GM19455 (cell line): Measurements from ENCODE around the gene TFEB.

Source experiments
- ATAC-seq: cut with Tn5 transposase; IDR thresholded peaks from one replicate; pipeline ENCODE4 v1.9.1; 2021; ENCODE audit not compliant: unreplicated experiment

Gene TFEB

GRCh38 chr6:41740366-41741162, 5.2 kb upstream of the TFEB start:
- no peak for ATAC-seq

- ATAC-seq = no peak
Observed at GRCh38 chr6:41739041-41739440, 3.6 kb upstream of the TFEB start.

GRCh38 chr6:41737591-41738130, 2.3 kb upstream of the TFEB start:
- no peak for ATAC-seq

GRCh38 chr6:41736800-41737555, 1.6 kb upstream of the TFEB start:
- ATAC-seq = no peak

DNA sequence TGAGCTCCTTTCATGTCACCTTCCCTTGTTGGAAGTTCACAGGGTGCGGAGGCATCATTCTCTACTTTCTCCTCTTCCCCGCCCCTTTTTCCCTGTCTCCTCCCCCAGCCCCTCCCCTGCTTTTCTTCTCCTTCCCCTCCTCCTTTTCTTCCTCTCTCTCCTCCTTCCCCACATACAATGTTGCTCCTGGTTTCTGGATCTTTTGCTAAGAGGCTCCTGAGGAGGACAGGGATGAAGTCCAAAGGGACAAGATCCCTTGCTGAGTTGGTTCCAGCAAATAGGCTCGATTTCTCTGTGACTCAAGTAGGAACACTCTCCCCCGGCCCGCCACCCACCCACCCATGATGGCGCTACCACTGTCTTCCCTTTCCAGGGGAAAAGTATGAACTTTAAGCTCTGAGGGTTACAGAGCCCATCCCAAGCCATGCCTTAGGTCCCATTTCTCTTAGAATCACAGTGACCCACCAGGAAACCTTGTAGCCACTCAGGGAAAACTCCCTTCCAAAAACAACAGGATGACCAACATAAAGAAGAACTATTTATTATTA, 852 bp upstream of the TFEB start:
- ATAC-seq = no peak

DNA sequence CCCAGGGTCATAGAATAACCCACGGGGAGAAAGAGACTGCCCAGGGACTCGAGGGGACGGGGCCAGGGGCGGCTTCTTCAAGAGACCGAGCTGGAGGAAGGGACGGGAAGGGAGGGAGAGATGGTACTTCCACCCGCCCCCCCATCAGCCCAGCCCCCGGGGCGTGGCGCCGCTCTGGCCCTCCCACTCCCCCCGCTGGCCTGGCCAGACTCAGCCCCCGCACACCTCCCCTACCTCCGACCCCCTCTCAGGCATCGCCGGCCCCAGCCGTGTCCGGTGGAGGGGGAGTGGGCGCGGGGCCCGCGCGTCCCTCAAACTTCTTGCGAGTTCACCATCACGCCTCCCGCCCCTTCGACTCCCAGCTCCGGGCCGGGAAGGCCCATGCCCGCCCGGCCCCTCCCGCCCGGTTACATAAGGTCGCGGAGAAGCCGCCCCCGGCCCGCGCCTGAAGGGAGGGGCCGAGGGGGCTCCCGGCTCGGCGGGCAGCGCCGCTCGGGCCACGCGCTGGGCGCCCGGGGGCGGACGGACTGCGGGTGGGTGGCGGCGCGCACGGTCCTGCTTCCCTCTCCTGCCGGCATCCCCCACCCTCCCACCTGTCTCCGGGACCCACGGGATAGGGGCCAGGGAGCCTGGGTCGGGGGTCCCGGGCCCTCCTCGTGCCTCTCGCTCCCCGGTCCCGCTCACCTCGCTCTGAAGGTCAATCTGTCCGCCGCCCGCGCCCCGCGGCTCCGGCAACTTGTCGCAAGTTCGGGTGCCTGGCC, 562 bp downstream of the TFEB start:
- peak; percentile 22 for ATAC-seq

GRCh38 chr6:41733707-41734665, 1.4 kb downstream of the TFEB start:
- peak; percentile 33 for ATAC-seq

DNA sequence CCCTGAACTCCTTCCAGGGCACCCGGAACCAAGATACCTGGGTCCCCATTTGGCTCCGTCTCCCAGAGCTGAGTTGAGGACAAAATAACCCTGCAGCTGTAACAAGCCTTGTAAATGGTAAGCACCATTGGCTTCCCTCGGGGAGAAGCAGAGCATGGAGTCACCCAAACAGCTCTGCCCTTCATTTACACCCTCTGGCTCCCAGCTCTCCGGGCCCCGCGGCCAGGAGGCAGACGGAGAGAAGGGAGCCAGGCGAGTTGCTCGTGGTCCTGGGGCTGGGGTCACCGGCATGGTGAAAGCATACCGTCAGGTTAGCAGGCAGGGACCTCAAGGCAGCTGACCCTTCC, 2.1 kb downstream of the TFEB start:
- no peak for ATAC-seq

- peak; percentile 41 for ATAC-seq
Observed at GRCh38 chr6:41732591-41733359, 2.6 kb downstream of the TFEB start.

- no peak for ATAC-seq
Observed at GRCh38 chr6:41732149-41732548, 3.3 kb downstream of the TFEB start.

DNA sequence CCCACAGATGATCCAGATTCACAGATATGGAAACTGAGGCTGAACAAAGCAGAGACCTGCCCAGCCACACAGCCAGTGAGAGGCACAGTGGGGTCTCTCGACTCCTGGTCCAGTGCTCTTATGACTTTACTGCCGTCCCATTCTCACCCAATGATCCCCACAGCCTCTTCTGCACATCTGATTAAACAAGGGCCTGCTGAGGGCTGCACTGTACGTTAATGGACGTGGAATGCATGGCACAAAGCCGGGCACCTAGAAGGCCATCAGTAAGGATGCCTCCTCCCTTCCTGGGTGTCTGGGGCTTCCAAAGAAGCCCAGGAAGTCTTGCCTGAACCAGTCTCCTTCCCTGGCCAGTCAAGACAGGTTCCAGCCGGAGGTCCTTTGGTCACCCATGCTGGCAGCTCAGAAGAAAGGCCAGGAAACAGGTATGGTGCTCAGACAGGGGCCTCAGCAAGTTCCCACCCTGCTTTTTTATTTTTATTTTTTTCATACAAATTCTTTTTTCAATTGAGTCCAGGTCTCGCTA, 3.8 kb downstream of the TFEB start:
- no peak for ATAC-seq

- ATAC-seq = no peak
Observed at GRCh38 chr6:41730531-41731436, 4.6 kb downstream of the TFEB start.

DNA sequence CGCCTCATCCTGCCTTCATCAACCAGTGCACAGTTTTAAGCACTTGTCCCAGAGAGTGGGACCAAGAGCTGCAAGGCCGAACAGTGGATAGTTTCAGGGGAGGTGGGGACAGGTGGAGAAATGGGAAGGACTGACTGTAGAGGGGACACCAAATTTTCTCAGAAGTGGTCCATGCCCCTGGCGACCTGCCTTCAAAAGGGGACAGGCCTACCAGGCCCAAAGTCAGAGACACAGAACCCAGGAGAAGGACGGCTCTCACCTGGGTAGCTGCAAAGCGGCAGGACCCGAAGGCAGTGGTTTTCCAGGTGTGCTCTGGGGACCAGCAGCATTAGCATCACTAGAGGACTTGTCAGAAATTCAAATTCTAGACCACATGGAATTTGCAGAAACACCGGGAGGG, 5.8 kb downstream of the TFEB start:
- ATAC-seq = no peak

DNA sequence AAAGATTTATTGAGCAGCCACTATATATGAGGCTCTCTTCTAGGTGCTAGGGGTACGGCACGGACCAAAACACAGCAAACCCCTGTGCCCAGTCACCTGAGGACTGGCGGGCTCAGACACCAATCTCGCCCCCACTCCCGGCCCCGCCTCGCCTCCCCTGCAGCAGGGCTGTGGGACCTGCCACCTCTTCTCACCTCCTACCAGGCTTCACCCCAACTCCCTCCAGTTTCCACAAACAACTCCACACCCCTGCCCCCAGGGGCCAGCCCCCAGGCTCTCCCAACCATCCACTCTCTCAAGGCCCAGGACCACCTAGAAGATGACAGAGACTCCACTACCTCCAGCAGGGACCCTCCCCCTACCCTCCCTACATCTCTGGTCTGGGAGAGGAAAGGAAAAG, 6.5 kb downstream of the TFEB start:
- ATAC-seq = no peak

- ATAC-seq = no peak
Observed at GRCh38 chr6:41728073-41728936, 7.1 kb downstream of the TFEB start.

GRCh38 chr6:41727705-41728072, 7.7 kb downstream of the TFEB start:
- ATAC-seq = no peak

GRCh38 chr6:41726876-41727275, 8.5 kb downstream of the TFEB start:
- ATAC-seq = no peak
